Fibroblast of lung (primary cell): ENCODE measurements around the gene ECD. TPM values are rescaled to one million over a fixed set of nuclear protein-coding genes. Genes with fewer than 3 reads are reported as not detected.

Experiments
- DNase-seq, 2 donors: peaks; one replicate each; pipeline versions ENCODE4 v3.0.0 to v3.0.0-alpha.2; 2010; ENCODE audit warnings: low read depth in 2 of 2
- H2AFZ ChIP-seq: 2 replicates; pipeline ENCODE4 v1.5.1; 2012; ENCODE audit warnings: low read length, control low read depth, inconsistent platforms
- H3K27ac ChIP-seq: 2 replicates; pipeline ENCODE4 v1.5.1; 2011; ENCODE audit warnings: low read length, control low read depth; ENCODE audit not compliant: insufficient read depth
- H3K27me3 ChIP-seq: 2 replicates; pipeline ENCODE4 v1.5.1; 2011; ENCODE audit warnings: mild to moderate bottlenecking, low read length; ENCODE audit not compliant: control insufficient read depth, insufficient read depth
- H3K36me3 ChIP-seq: 2 replicates; pipeline ENCODE4 v1.5.1; 2011; ENCODE audit warnings: low read length; ENCODE audit not compliant: control insufficient read depth, insufficient read depth
- H3K4me1 ChIP-seq: 2 replicates; pipeline ENCODE4 v1.5.1; 2011; ENCODE audit warnings: low read length; ENCODE audit not compliant: control insufficient read depth, insufficient read depth; ENCODE audit errors: extremely low read depth
- H3K4me2 ChIP-seq: 2 replicates; pipeline ENCODE4 v1.5.1; 2011; ENCODE audit warnings: low read length, control low read depth; ENCODE audit not compliant: insufficient read depth; ENCODE audit errors: extremely low read depth
- H3K4me3 ChIP-seq, 4 experiments: fragments of 200-600 bp in 1 of 4; sonication (generic) in 1 of 4; replicated peaks in 1 of 4; 2 replicates each; pipeline ENCODE4 v1.5.1; 2011 to 2016; ENCODE audit warnings: low read length in 4 of 4, low read depth in 3 of 4, mild to moderate bottlenecking in 3 of 4, control low read depth in 2 of 4, inconsistent platforms in 1 of 4, mixed read lengths in 1 of 4; ENCODE audit not compliant: insufficient read depth in 1 of 4; ENCODE audit errors: control extremely low read depth in 1 of 4
- H3K79me2 ChIP-seq: 2 replicates; pipeline ENCODE4 v1.5.1; 2012; ENCODE audit warnings: mild to moderate bottlenecking, low read length, inconsistent platforms; ENCODE audit not compliant: control insufficient read depth, insufficient read depth
- H3K9ac ChIP-seq: 2 replicates; pipeline ENCODE4 v1.5.1; 2011; ENCODE audit warnings: mild to moderate bottlenecking, low read length, control low read depth; ENCODE audit not compliant: insufficient read depth
- H3K9me3 ChIP-seq: 2 replicates; pipeline ENCODE4 v1.5.1; 2012; ENCODE audit warnings: low read depth, low read length; ENCODE audit not compliant: control insufficient read depth, insufficient read depth
- H4K20me1 ChIP-seq: 2 replicates; pipeline ENCODE4 v1.5.1; 2011; ENCODE audit warnings: low read length; ENCODE audit not compliant: control insufficient read depth, insufficient read depth; ENCODE audit errors: extremely low read depth
- EZH2 ChIP-seq: IDR thresholded peaks from 2 replicates; pipeline ENCODE4 v1.5.1; 2012; ENCODE audit warnings: low read length, control low read depth, mild to moderate bottlenecking; ENCODE audit errors: missing control alignments
- polyA plus RNA-seq, 2 donors: library from polyadenylated mRNA; depleted of rRNA in 1 of 2; stranded (reverse) in 1 of 2; unstranded in 1 of 2; fragments of >200 nt; gene quantifications; 2 replicates each; pipeline ENCODE4 v1.2.1, GENCODE V29; 2011 to 2012; ENCODE audit warnings: missing spikeins in 1 of 2
- total RNA-seq: library from RNA; depleted of rRNA; stranded (reverse); fragments of >200 nt; gene quantifications from 2 replicates; pipeline ENCODE4 v1.2.1, GENCODE V29; 2014
- TF ChIP-seq, protein P1 (sequence below), 2 donors: IDR thresholded peaks in 1 of 2; conservative IDR thresholded peaks in 1 of 2; 1 replicate in 1 of 2; 2 replicates in 1 of 2; pipeline ENCODE4 v1.5.1; 2011 to 2012; ENCODE audit warnings: low read length in 2 of 2, control low read depth in 1 of 2, inconsistent platforms in 1 of 2, low read depth in 1 of 2, mild to moderate bottlenecking in 1 of 2

Gene ECD
- total and polyA plus RNA-seq, 2 donors (not counting 1 experiment from before 2014, with no cell fraction given): 22.0 to 40.9 TPM

DNA sequence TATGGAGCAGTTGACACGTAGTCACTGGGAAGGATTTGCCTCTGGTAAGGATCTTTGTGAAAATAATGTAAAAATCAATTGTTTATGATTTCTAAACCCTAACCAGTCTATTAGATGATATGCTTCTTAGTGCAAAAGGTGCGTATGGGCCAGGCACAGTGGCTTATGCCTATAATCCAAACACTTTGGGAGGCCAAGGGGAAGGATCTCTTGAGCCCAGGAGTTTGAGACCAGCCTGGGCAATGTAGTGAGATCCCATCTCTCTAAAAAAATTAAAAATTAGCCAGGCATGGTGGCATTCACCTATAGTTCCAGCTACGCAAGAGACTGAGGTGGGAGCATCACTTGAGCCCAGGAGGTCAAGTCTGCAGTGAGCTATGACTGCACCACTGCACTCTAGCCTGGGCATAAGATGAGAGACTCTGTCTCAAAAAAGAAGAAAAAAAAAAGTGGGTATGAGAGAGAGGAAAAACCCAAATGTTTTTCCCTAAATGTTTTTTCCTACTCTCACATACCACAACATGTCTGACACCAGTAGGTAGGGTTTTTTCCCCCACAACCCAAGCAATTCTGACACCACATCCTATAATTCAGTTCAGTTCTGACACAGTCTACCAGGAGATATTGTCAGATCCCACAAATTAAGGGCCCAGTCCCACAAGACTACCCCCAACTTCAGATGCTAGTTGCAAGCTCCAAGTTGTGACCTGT lies 42.7 kb upstream of the ECD start:
- no peak for DNase-seq
- Histone ChIP-seq H3K27me3 (no peaks in the 10 kb centered on the region), H3K9me3 (no peaks in the 10 kb centered on the region), H3K27ac (no peak overlapping the region), H2AFZ (no peak overlapping the region), H3K4me3 (no peak overlapping the region), H3K79me2 (no peaks in the 10 kb centered on the region), H4K20me1 (no peaks in the 10 kb centered on the region), H3K4me2 (no peak overlapping the region), H3K4me1 (no peaks in the 10 kb centered on the region), H3K36me3 (no peaks in the 10 kb centered on the region), H3K9ac (no peak overlapping the region)
- TF ChIP-seq EZH2: no peak
- TF ChIP-seq, protein P1, sequence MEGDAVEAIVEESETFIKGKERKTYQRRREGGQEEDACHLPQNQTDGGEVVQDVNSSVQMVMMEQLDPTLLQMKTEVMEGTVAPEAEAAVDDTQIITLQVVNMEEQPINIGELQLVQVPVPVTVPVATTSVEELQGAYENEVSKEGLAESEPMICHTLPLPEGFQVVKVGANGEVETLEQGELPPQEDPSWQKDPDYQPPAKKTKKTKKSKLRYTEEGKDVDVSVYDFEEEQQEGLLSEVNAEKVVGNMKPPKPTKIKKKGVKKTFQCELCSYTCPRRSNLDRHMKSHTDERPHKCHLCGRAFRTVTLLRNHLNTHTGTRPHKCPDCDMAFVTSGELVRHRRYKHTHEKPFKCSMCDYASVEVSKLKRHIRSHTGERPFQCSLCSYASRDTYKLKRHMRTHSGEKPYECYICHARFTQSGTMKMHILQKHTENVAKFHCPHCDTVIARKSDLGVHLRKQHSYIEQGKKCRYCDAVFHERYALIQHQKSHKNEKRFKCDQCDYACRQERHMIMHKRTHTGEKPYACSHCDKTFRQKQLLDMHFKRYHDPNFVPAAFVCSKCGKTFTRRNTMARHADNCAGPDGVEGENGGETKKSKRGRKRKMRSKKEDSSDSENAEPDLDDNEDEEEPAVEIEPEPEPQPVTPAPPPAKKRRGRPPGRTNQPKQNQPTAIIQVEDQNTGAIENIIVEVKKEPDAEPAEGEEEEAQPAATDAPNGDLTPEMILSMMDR (conservative IDR thresholded peaks at IDR 0.05 in 1 of 2, IDR thresholded peaks at IDR 0.05 in 1 of 2; ENCODE audit: low read depth in 1 of 2, low read length in 2 of 2): no peak

DNA sequence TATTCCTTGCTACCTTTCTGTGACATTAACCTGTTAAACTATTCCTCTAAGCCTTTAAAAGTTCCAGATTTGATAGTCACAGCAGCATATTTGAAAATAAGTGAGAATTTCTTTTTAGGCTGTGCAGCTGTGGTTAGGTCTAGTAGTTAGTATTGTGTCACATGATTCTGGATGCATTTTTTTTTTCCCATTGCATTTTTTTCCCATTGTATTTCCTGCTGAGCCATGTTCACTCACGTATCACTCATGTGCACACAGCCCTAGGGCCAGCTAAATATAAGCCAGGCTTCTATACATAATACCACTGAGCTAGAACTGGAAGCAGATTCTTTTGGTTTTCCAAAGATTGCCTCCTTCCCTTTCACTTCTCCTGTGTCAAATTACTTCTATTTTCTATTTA lies 41.9 kb upstream of the ECD start:
- Histone ChIP-seq H3K36me3 (no peaks in the 10 kb centered on the region), H3K27me3 (no peaks in the 10 kb centered on the region), H3K4me1 (no peaks in the 10 kb centered on the region), H3K9me3 (no peaks in the 10 kb centered on the region), H3K4me2 (no peak overlapping the region), H4K20me1 (no peaks in the 10 kb centered on the region), H3K79me2 (no peaks in the 10 kb centered on the region), H2AFZ (no peak overlapping the region), H3K4me3 (no peak overlapping the region), H3K27ac (no peak overlapping the region), H3K9ac (no peak overlapping the region)
- DNase-seq: peak; percentile 4 to 21
- TF ChIP-seq, protein P1 (conservative IDR thresholded peaks at IDR 0.05 in 1 of 2, IDR thresholded peaks at IDR 0.05 in 1 of 2; ENCODE audit: low read depth in 1 of 2, low read length in 2 of 2): no peak
- TF ChIP-seq EZH2: no peak

GRCh38 chr10:73207883-73208282 lies 40.1 kb upstream of the ECD start:
- DNase-seq: no peak
- Histone ChIP-seq H3K27me3 (no peaks in the 10 kb centered on the region), H3K36me3 (no peaks in the 10 kb centered on the region), H3K4me3 (no peak overlapping the region), H3K9ac (no peak overlapping the region), H4K20me1 (no peaks in the 10 kb centered on the region), H3K27ac (no peak overlapping the region), H2AFZ (no peak overlapping the region), H3K4me1 (no peaks in the 10 kb centered on the region), H3K79me2 (no peaks in the 10 kb centered on the region), H3K4me2 (no peak overlapping the region), H3K9me3 (no peaks in the 10 kb centered on the region)
- TF ChIP-seq EZH2: no peak
- TF ChIP-seq, protein P1 (conservative IDR thresholded peaks at IDR 0.05 in 1 of 2, IDR thresholded peaks at IDR 0.05 in 1 of 2; ENCODE audit: low read depth in 1 of 2, low read length in 2 of 2): no peak
